Activated B cell treated with CpG ODN at 0.5 μM for 24 hours (primary cell): ENCODE data around the gene ARHGEF17. TPM values are rescaled to one million over a fixed set of nuclear protein-coding genes. Genes with fewer than 3 reads are reported as not detected.
A peak's percentile ranks its signal among the peaks of the same experiment; 100 is the strongest.

Experiments
- ATAC-seq: fragments of 200-7000 bp; cut with Tn5 transposase; one replicate; pipeline ENCODE4 v1.10.0; 2021; ENCODE audit warnings: low read depth, mild to moderate bottlenecking, moderate library complexity
- CTCF ChIA-PET: fragments of 350-600 bp; sonication (Branson Sonifier 250); formaldehyde crosslinking; loops from one replicate; lab custom pipeline; 2021; ENCODE audit warnings: antibody characterized with exemption; lab: Charles Lee
- POLR2A ChIA-PET: fragments of 350-600 bp; sonication (Branson Sonifier 250); formaldehyde crosslinking; loops from one replicate; lab custom pipeline; 2021; ENCODE audit warnings: antibody characterized with exemption; lab: Charles Lee
- DNase-seq: peaks from one replicate; pipeline ENCODE4 v3.0.0; 2022
- H3K27ac Mint-ChIP-seq: one replicate; pipeline ENCODE4 v1.8.0; 2020; ENCODE audit warnings: mixed read lengths
- H3K27me3 Mint-ChIP-seq: one replicate; pipeline ENCODE4 v1.8.0; 2021; ENCODE audit warnings: mixed read lengths
- H3K36me3 Mint-ChIP-seq: one replicate; pipeline ENCODE4 v1.8.0; 2021; ENCODE audit warnings: low read depth, mixed read lengths
- H3K4me1 Mint-ChIP-seq: one replicate; pipeline ENCODE4 v1.8.0; 2021; ENCODE audit warnings: mixed read lengths
- H3K4me3 Mint-ChIP-seq: one replicate; pipeline ENCODE4 v1.8.0; 2020; ENCODE audit warnings: mild to moderate bottlenecking, mixed read lengths
- H3K9me3 Mint-ChIP-seq: one replicate; pipeline ENCODE4 v1.8.0; 2020; ENCODE audit warnings: mixed read lengths
- CTCF ChIP-seq: fragments of 200-600 bp; IDR thresholded peaks from one replicate; pipeline ENCODE4 v1.8.0; 2022; ENCODE audit warnings: antibody characterized with exemption, mild to moderate bottlenecking
- intact Hi-C: fragments of 100-400 bp; cut with micrococcal nuclease; formaldehyde crosslinking; loops from one replicate; pipeline ENCODE4 v1.15.1; 2024
- total RNA-seq: library from RNA; stranded (reverse); gene quantifications from 2 replicates; pipeline ENCODE4 v1.2.3, GENCODE V29; 2022

The ARHGEF17 gene
- total RNA-seq, 1 donor from 2014 or later = 0.02 TPM

- POLR2A ChIA-PET = interaction anchor here (1.3 kb wide), 1 partner anchor 8 kb away, joined by 5 read pairs; no protein-coding TSS in a partner anchor
- H3K36me3 Mint-ChIP-seq = peaks cover 16% of the 10 kb centered on the region
- H3K4me3 Mint-ChIP-seq = peak overlapping the region; percentile 89
These were observed 72.3 kb downstream of the ARHGEF17 start for GRCh38 chr11:73380331-73380730.

GRCh38 chr11:73380897-73381410 lies 72.9 kb downstream of the ARHGEF17 start:
- H3K9me3 Mint-ChIP-seq = no peaks in the 10 kb centered on the region
- no peaks in the 10 kb centered on the region for H3K27me3 Mint-ChIP-seq
- H3K4me3 Mint-ChIP-seq = peak overlapping the region; percentile 58
- no peak for ATAC-seq
- no peak for DNase-seq
- intact Hi-C loops = loop anchor here (10.0 kb wide), 2 partner anchors 556 to 1156 kb away; partner anchors contain the start of gene INPPL1
- peaks cover 92% of the 10 kb centered on the region for H3K4me1 Mint-ChIP-seq
- ChIA-PET POLR2A (interaction anchor here (0.6 kb wide), 1 partner anchor 302 kb away, joined by 3 read pairs; no protein-coding TSS in a partner anchor), CTCF (interaction anchor here (1.8 to 2.2 kb wide), 2 partner anchors 13 to 30 kb away, joined by 5 to 13 read pairs; no protein-coding TSS in a partner anchor)
- no peak for TF ChIP-seq CTCF
- H3K27ac Mint-ChIP-seq = peak overlapping the region; percentile 89
- H3K36me3 Mint-ChIP-seq = peaks cover 16% of the 10 kb centered on the region

More at GRCh38 chr11:73380331-73380730, 72.3 kb downstream of the ARHGEF17 start:
- intact Hi-C loops = loop anchor here (10.0 kb wide), 2 partner anchors 556 to 1156 kb away; partner anchors contain the start of gene INPPL1
- Mint-ChIP-seq H3K27me3 (no peaks in the 10 kb centered on the region), H3K27ac (peak overlapping the region; percentile 89), H3K4me1 (peaks cover 92% of the 10 kb centered on the region), H3K9me3 (no peaks in the 10 kb centered on the region)
- ATAC-seq = no peak
- CTCF ChIA-PET = interaction anchor here (1.2 to 2.2 kb wide), 2 partner anchors 13 to 29 kb away, joined by 3 to 13 read pairs; no protein-coding TSS in a partner anchor
- no peak for DNase-seq
- TF ChIP-seq CTCF = no peak

GRCh38 chr11:73381589-73381988 lies 73.5 kb downstream of the ARHGEF17 start:
- CTCF ChIA-PET = interaction anchor here (1.8 to 2.3 kb wide), 2 partner anchors 12 to 30 kb away, joined by 5 to 12 read pairs; no protein-coding TSS in a partner anchor
- H3K9me3 Mint-ChIP-seq = no peaks in the 10 kb centered on the region
- H3K4me3 Mint-ChIP-seq = peak overlapping the region; percentile 79
- H3K27me3 Mint-ChIP-seq = no peaks in the 10 kb centered on the region
- no peak for TF ChIP-seq CTCF
- peaks cover 16% of the 10 kb centered on the region for H3K36me3 Mint-ChIP-seq
- ATAC-seq (no peak), DNase-seq (no peak)
- H3K27ac Mint-ChIP-seq = peak overlapping the region; percentile 89
- intact Hi-C loops = loop anchor here (10.0 kb wide), 2 partner anchors 557 to 1157 kb away; partner anchors contain the start of gene INPPL1
- POLR2A ChIA-PET = interaction anchor here (0.6 kb wide), 1 partner anchor 302 kb away, joined by 3 read pairs; no protein-coding TSS in a partner anchor
- H3K4me1 Mint-ChIP-seq = peaks cover 97% of the 10 kb centered on the region

GRCh38 chr11:73382183-73382582 lies 74.1 kb downstream of the ARHGEF17 start:
- Mint-ChIP-seq H3K9me3 (no peaks in the 10 kb centered on the region), H3K36me3 (peaks cover 12% of the 10 kb centered on the region), H3K27ac (peak overlapping the region; percentile 89), H3K4me1 (peaks cover 99% of the 10 kb centered on the region), H3K4me3 (peak overlapping the region; percentile 79), H3K27me3 (no peaks in the 10 kb centered on the region)
- ChIA-PET POLR2A (no interaction called here), CTCF (interaction anchor here (0.6 to 2.3 kb wide), 3 partner anchors 11 to 334 kb away, joined by 5 to 12 read pairs (median 5); no protein-coding TSS in a partner anchor)
- no peak for DNase-seq
- ATAC-seq = no peak
- no peak for TF ChIP-seq CTCF
- intact Hi-C loops = loop anchor here (10.0 kb wide), 2 partner anchors 557 to 1157 kb away; partner anchors contain the start of gene INPPL1

- ATAC-seq (no peak), DNase-seq (no peak)
- no peaks in the 10 kb centered on the region for H3K9me3 Mint-ChIP-seq
- peaks cover 100% of the 10 kb centered on the region for H3K4me1 Mint-ChIP-seq
- ChIA-PET POLR2A (interaction anchor here (0.5 to 7.5 kb wide), 7 partner anchors 9 to 215 kb away, joined by 3 to 91 read pairs (median 3); partner anchors contain the start of genes FAM168A and RELT), CTCF (interaction anchor here (0.6 to 2.9 kb wide), 4 partner anchors 11 to 335 kb away, joined by 5 to 23 read pairs (median 8); no protein-coding TSS in a partner anchor)
- intact Hi-C loops = loop anchor here (10.0 kb wide), 2 partner anchors 558 to 1158 kb away; partner anchors contain the start of gene INPPL1
- H3K4me3 Mint-ChIP-seq = peak overlapping the region; percentile 79
- TF ChIP-seq CTCF = no peak
- no peaks in the 10 kb centered on the region for H3K27me3 Mint-ChIP-seq
- peak overlapping the region; percentile 89 for H3K27ac Mint-ChIP-seq
- peaks cover 10% of the 10 kb centered on the region for H3K36me3 Mint-ChIP-seq
These were observed 74.7 kb downstream of the ARHGEF17 start for GRCh38 chr11:73382747-73383146.
